ENCODE data around the gene SHOC2.
A peak's percentile ranks its signal among the peaks of the same experiment; 100 is the strongest.

SHOC2 gene

DNA sequence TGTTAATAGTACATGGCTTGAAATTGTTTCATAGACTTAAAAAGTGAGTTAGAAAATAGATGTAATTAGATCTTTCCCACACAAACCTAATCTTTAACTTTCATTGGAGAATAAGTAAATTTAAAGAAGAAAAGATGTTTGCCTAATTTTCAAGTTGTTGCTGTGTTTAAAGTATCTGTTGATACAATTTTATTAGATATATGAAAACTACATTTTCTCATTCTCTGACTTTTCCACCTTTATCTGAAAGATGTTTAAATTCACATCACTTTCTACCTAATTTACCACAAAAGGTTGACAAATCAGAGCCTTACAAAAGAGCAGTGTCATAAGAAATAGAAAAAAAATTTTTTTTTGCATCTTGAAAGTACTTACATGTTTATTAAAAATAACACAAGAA lies 45.8 kb downstream of the SHOC2 start:
- no peak overlapping the region for H3K27ac ChIP-seq (ENCODE audit: low read length)
- peaks cover 22% of the 10 kb centered on the region; the same call in 1 of the 2 replicates for H4K20me1 ChIP-seq (ENCODE audit: insufficient read depth, low read length)
- no peak overlapping the region for H2AFZ ChIP-seq (ENCODE audit: low read depth, low read length)
- H3K4me2 ChIP-seq (ENCODE audit: low read length): no peak overlapping the region
- H3K4me1 ChIP-seq (ENCODE audit: low read length): peaks cover 46% of the 10 kb centered on the region
- no peaks in the 10 kb centered on the region for H3K27me3 ChIP-seq (ENCODE audit: low read depth, low read length)
- peaks cover 8% of the 10 kb centered on the region for H3K36me3 ChIP-seq (replicated peaks; ENCODE audit: low read depth, low read length)
- TF ChIP-seq CTCF (IDR thresholded peaks at IDR 0.05; ENCODE audit: low read depth, low read length): no peak
- TF ChIP-seq EZH2phosphoT487 (IDR thresholded peaks at IDR 0.05; ENCODE audit: low read depth): no peak
- H3K79me2 ChIP-seq (ENCODE audit: low read length): peaks cover 87% of the 10 kb centered on the region
- no peak overlapping the region for H3K4me3 ChIP-seq (ENCODE audit: low read length)
- no peak overlapping the region for H3K9ac ChIP-seq (ENCODE audit: low read length)
- no peaks in the 10 kb centered on the region for H3K9me3 ChIP-seq (ENCODE audit: insufficient read depth, low read length)

- Histone ChIP-seq H3K27me3 (ENCODE audit: low read depth, low read length) (no peaks in the 10 kb centered on the region), H3K9ac (ENCODE audit: low read length) (no peak overlapping the region), H4K20me1 (ENCODE audit: insufficient read depth, low read length) (peaks cover 20% of the 10 kb centered on the region; the same call in 1 of the 2 replicates), H3K9me3 (ENCODE audit: insufficient read depth, low read length) (no peaks in the 10 kb centered on the region), H3K4me3 (ENCODE audit: low read length) (no peak overlapping the region), H2AFZ (ENCODE audit: low read depth, low read length) (no peak overlapping the region), H3K36me3 (replicated peaks; ENCODE audit: low read depth, low read length) (peaks cover 8% of the 10 kb centered on the region), H3K4me1 (ENCODE audit: low read length) (peaks cover 42% of the 10 kb centered on the region), H3K4me2 (ENCODE audit: low read length) (peak overlapping the region; percentile 57), H3K27ac (ENCODE audit: low read length) (no peak overlapping the region), H3K79me2 (ENCODE audit: low read length) (peaks cover 87% of the 10 kb centered on the region)
- TF ChIP-seq EZH2phosphoT487 (IDR thresholded peaks at IDR 0.05; ENCODE audit: low read depth): no peak
- no peak for TF ChIP-seq CTCF (IDR thresholded peaks at IDR 0.05; ENCODE audit: low read depth, low read length)
These were observed 46.7 kb downstream of the SHOC2 start for GRCh38 chr10:110966146-110966545.

DNA sequence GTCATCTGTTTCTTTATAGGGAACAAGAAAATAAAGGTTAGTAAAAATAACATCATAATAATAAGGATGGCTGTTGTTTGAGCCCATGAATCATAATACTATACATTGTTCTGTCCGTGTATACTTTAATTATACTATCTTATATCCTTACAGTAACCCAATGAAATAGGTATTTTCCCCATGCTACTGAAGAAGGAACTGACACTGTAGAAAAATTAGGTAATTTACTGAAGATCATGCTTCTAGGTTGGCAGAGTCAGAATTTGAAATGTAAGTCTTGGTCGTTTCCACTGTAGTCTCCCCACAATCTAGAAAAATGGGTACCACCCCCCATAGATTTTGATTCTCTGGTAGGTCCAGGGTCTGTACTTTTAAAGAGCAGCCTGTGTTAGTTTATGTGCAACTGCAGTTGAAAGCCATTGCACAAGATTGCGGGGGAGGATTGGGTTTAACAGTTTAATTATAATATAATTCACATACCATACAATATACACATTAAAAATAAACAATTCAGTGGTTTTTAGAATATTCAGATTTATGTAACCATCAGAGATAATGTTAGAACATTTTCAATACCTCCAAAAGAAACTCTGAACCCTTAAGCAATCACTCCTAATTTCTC lies 47.7 kb downstream of the SHOC2 start:
- Histone ChIP-seq H3K27ac (ENCODE audit: low read length) (peak overlapping the region; percentile 71), H3K79me2 (ENCODE audit: low read length) (peaks cover 86% of the 10 kb centered on the region), H3K9ac (ENCODE audit: low read length) (no peak overlapping the region; the same call in 1 of the 2 replicates), H2AFZ (ENCODE audit: low read depth, low read length) (no peak overlapping the region), H4K20me1 (ENCODE audit: insufficient read depth, low read length) (peaks cover 14% of the 10 kb centered on the region; the same call in 1 of the 2 replicates), H3K27me3 (ENCODE audit: low read depth, low read length) (no peaks in the 10 kb centered on the region), H3K4me2 (ENCODE audit: low read length) (peak overlapping the region; percentile 57), H3K36me3 (replicated peaks; ENCODE audit: low read depth, low read length) (peaks cover 8% of the 10 kb centered on the region), H3K9me3 (ENCODE audit: insufficient read depth, low read length) (no peaks in the 10 kb centered on the region), H3K4me1 (ENCODE audit: low read length) (peaks cover 41% of the 10 kb centered on the region), H3K4me3 (ENCODE audit: low read length) (peak overlapping the region; percentile 28; the same call in 1 of the 2 replicates)
- TF ChIP-seq CTCF (IDR thresholded peaks at IDR 0.05; ENCODE audit: low read depth, low read length) (no peak), EZH2phosphoT487 (IDR thresholded peaks at IDR 0.05; ENCODE audit: low read depth) (no peak)

- no peak overlapping the region for H2AFZ ChIP-seq (ENCODE audit: low read depth, low read length)
- H3K4me2 ChIP-seq (ENCODE audit: low read length): peak overlapping the region; percentile 57
- no peaks in the 10 kb centered on the region for H3K9me3 ChIP-seq (ENCODE audit: insufficient read depth, low read length)
- no peak for TF ChIP-seq EZH2phosphoT487 (IDR thresholded peaks at IDR 0.05; ENCODE audit: low read depth)
- no peak for TF ChIP-seq CTCF (IDR thresholded peaks at IDR 0.05; ENCODE audit: low read depth, low read length)
- H3K27me3 ChIP-seq (ENCODE audit: low read depth, low read length): no peaks in the 10 kb centered on the region
- peak overlapping the region; percentile 71 for H3K27ac ChIP-seq (ENCODE audit: low read length)
- H3K79me2 ChIP-seq (ENCODE audit: low read length): peaks cover 86% of the 10 kb centered on the region
- H4K20me1 ChIP-seq (ENCODE audit: insufficient read depth, low read length): peaks cover 10% of the 10 kb centered on the region; the same call in 1 of the 2 replicates
- peaks cover 8% of the 10 kb centered on the region for H3K36me3 ChIP-seq (replicated peaks; ENCODE audit: low read depth, low read length)
- H3K9ac ChIP-seq (ENCODE audit: low read length): no peak overlapping the region
- peak overlapping the region; percentile 28; the same call in 1 of the 2 replicates for H3K4me3 ChIP-seq (ENCODE audit: low read length)
- H3K4me1 ChIP-seq (ENCODE audit: low read length): peaks cover 41% of the 10 kb centered on the region
These were observed 48.2 kb downstream of the SHOC2 start for GRCh38 chr10:110967645-110968044.
